ENCODE measurements around the gene SHISA6.

GRCh38 chr17:11330826-11331225 is 89.8 kb downstream of the SHISA6 start:
- no peak for TF ChIP-seq RAD21 (IDR thresholded peaks at IDR 0.05)
- no peak for TF ChIP-seq TAF1 (conservative IDR thresholded peaks at IDR 0.05)
- no peak for TF ChIP-seq CTCF (IDR thresholded peaks at IDR 0.05; ENCODE audit: low read depth, low read length, missing input control)
- TF ChIP-seq REST (IDR thresholded peaks at IDR 0.05) = no peak
- no peak for TF ChIP-seq NR2F2 (IDR thresholded peaks at IDR 0.05)
- TF ChIP-seq JUND (IDR thresholded peaks at IDR 0.05) = no peak
- no peak for TF ChIP-seq EGR1 (IDR thresholded peaks at IDR 0.05; ENCODE audit: low read depth in 2 of 2)
- no peak for TF ChIP-seq SP1 (IDR thresholded peaks at IDR 0.05)
- TF ChIP-seq RXRA (IDR thresholded peaks at IDR 0.05) = no peak
- TF ChIP-seq FOXA1 (IDR thresholded peaks at IDR 0.05) = no peak
- TF ChIP-seq GABPA (IDR thresholded peaks at IDR 0.05 in 1 of 2, conservative IDR thresholded peaks at IDR 0.05 in 1 of 2) = no peak

Measured in liver (tissue), 3 donors.